Measurements from ENCODE around the gene ZGPAT.
A peak's percentile ranks its signal among the peaks of the same experiment; 100 is the strongest.
"Not testable (repeated sequence)": the region's sequence is repeated elsewhere in the genome, so short reads cannot be mapped to it uniquely, and the experiment has no call there.

ZGPAT gene, protein sequence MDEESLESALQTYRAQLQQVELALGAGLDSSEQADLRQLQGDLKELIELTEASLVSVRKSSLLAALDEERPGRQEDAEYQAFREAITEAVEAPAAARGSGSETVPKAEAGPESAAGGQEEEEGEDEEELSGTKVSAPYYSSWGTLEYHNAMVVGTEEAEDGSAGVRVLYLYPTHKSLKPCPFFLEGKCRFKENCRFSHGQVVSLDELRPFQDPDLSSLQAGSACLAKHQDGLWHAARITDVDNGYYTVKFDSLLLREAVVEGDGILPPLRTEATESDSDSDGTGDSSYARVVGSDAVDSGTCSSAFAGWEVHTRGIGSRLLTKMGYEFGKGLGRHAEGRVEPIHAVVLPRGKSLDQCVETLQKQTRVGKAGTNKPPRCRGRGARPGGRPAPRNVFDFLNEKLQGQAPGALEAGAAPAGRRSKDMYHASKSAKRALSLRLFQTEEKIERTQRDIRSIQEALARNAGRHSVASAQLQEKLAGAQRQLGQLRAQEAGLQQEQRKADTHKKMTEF

DNA sequence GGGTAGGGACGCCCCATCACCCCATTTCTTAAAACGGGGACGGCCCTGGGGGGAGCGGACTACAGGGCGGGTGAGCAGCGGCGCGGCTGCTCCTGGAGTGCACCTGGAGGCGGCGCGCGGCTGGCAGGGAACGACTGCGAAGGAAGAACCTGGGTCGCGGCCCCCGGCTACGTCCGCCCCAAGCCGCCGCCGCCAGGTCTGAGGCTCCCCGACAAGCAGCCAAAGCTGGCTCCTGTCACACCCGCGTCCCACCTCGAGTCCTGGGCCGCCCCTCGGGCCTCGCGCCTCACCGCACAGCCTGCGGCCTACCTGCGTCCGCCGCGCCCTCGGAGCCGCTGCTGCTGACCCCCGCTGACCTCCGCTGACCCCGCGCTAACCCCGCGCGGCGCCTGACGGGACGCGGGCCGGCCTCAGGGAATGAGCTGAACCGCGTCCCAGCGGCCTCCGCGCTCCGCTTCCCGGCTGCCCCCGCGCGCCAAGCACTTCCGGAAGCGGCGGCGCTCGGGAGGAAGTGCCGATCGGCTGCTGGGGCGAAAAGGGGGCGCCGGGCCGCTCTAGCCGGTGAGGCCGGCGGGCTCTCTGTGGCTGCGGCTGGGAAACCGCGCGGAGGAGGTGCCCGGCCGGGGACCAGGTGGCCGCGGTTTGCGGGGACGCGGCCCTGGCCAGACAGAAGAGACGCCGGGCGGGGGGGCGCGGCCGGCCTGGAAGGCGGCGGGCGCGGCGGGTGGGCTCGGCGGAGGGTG lies at the start of gene ZGPAT, which contains the start of gene ARFRP1:
Gene ZGPAT, plus strand, starts transcription at position 482 of the 743 bp plus-strand sequence. CDS start 542 bp downstream, outside the sequence.
Gene ARFRP1, minus strand, starts transcription at position 419 of the 743 bp plus-strand sequence. CDS start 885 bp downstream, outside the sequence.
- DNase-seq, result peak; percentile 69

DNA sequence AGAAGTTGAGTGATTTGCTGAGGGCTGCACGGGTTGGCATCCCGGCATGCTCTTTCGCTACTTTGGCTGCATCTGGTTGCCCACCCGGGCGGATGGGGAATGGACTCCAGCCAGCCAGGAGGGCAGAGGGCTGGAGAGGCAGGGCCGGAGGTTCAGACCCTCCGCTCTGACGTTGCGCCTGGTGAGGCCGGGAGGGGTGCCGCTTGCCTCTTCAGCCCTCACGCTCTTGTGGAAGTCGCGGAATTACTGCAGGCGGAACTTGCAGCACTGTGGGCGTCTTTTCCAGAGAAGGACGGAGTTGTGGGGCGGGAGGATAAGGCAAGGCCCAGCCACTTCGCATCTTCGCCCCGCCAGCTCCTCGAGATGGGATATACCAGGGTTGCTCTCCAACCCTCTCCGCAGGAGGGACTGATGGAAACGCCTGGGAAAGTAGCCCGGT lies 49.1 kb upstream of the ZGPAT start:
- no peak for DNase-seq

DNA sequence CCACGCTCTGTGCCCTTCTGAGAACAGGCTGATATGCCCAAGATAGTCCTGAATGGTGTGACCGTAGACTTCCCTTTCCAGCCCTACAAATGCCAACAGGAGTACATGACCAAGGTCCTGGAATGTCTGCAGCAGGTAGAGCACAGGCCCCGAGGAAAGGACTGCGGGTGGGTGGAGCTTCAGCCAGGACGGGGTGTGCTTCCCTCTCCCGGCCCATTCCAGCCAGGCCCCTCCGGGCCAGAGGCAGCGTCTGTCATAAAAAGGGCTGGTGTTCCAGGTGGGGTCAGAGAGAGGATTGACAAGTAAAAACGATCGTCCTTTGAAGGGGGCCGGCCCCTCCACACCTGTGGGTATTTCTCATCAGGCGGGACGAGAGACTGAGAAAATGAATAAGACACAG lies 48.5 kb upstream of the ZGPAT start:
- no peak for DNase-seq

DNA sequence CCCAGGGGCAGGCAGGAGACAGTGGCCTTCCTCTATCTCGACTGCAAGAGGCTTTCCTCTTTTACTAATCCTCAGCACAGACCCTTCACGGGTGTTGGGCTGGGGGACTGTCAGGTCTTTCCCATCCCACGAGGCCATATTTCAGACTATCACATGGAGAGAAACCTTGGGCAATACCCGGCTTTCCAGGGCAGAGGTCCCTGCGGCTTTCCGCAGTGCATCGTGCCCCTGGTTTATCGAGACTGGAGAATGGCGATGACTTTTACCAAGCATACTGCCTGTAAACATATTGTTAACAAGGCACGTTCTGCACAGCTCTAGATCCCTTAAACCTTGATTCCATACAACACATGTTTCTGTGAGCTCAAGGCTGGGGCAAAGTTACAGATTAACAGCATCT lies 47.7 kb upstream of the ZGPAT start:
- DNase-seq, result not testable (repeated sequence)

DNA sequence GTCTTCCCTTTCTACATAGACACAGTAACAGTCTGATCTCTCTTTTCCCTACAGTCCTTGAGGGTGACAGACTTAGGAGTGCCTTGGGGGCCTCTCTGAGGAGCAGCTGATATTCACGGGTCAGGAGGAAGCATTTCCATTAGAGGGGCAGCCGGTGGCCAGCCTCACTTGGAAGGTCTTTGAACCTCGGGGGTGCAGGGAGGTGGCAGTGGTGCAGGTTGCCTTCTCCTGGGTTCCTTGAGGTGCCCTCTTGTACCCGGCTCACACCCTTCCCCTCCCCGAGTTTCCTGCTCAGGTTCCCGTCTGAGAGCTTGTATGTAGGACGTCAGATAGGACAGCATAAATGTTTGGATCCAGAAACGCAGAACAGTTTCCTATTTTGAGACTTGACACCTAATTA lies 47.2 kb upstream of the ZGPAT start:
- DNase-seq, result no peak

DNA sequence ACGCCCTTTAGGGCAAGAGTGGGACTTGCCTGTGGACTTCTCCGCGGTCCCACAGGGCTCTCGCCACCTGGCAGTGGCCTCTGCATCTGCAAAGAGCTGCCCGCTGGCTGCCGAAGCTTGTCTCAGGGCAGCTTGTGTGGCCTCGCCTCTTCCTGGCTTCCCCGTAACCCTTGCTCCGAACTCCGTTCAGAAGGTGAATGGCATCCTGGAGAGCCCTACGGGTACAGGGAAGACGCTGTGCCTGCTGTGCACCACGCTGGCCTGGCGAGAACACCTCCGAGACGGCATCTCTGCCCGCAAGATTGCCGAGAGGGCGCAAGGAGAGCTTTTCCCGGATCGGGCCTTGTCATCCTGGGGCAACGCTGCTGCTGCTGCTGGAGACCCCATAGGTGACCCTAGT lies 46.7 kb upstream of the ZGPAT start:
- DNase-seq, result no peak

DNA sequence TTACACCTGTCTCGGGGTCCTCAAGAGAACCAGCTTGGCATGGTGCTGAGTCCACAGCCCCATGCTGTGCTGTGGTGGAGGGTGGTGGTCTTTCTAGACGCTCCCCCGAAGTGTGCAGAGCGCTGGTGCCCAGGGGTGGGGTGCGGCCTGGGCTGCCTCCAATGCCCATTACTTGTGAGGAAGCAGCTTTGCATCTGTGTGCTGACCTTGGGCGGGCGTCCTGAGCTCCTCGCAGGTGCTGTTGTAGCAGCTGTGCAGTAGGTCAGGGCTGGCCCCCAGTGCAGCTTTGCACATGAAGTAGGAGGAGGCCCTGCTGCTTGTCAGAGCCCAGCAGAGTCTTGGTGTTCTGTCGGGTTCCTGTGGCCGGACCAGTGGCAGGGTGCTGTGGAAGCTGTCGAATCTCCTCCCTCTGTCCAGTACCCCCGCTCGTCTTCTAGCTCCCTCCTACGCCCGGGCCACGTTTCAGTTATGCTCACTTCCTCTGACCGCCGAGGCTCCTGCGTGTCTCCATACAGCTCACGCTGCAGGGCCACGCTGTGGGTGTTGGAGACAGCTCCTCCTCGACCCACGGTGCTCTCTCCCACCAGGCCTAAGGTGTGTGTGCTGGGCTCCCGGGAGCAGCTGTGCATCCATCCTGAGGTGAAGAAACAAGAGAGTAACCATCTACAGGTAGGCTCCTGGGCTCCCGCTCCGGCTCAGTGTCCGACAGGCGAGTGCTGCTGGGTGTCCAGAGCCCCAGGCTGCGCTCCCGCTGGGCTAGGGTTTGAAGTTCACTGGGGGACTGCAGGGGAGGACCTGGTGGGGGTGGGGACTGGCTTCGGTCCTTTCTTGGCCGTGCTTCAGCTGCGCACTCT lies 45.7 kb upstream of the ZGPAT start:
- no peak for DNase-seq

DNA sequence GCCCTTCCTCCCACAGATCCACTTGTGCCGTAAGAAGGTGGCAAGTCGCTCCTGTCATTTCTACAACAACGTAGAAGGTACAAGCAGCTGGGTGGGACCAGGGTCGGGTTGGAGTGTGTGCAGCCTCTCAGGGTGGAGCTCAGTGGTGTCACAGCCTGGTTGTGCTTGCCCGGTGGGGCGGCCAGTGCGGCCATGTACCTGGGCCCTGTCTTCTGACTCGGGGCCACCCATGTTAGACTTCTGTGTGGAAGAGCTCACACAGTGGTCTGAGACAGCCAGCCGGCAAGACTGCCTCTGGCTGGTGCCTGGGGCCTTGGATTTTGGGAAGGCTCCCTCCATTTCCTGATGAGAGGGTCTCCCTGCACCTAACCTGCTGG lies 45.0 kb upstream of the ZGPAT start:
- DNase-seq, result no peak

DNA sequence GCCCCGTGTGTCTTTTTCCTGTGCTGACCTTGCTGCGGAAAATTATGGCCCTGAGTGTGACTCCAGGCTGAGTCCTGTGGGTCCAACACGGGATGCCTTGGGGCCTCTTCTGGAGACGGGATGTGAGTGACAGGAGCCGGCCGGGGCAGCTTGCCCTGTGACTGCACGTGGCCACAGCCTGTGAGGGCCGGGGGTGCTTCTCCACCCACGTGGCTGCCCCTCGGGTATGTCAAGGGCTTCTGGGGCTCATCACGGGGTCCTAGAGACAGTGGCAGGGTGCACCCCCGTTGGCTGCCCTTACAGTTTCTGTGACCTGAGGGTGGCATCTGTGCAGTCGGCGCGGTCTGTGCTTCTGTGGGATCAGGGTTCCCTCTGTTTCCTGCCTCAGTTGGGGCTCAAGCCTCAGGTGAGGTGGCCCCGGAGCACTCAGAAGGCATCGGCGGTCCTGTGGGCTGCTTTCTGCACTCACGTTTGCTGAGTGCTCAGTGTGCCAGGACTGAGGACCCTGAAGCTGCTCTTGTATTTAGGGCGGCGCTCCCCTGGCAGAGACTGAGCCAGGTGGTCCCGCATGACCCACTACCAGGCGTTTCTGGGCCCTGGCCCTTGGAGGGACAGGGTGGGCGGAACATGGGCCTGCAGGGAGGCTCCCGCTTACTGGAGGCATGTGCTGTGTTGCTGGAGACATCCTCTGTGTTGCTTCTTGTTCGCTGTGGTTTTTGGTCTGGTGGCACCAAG lies 44.3 kb upstream of the ZGPAT start:
- no peak for DNase-seq

DNA sequence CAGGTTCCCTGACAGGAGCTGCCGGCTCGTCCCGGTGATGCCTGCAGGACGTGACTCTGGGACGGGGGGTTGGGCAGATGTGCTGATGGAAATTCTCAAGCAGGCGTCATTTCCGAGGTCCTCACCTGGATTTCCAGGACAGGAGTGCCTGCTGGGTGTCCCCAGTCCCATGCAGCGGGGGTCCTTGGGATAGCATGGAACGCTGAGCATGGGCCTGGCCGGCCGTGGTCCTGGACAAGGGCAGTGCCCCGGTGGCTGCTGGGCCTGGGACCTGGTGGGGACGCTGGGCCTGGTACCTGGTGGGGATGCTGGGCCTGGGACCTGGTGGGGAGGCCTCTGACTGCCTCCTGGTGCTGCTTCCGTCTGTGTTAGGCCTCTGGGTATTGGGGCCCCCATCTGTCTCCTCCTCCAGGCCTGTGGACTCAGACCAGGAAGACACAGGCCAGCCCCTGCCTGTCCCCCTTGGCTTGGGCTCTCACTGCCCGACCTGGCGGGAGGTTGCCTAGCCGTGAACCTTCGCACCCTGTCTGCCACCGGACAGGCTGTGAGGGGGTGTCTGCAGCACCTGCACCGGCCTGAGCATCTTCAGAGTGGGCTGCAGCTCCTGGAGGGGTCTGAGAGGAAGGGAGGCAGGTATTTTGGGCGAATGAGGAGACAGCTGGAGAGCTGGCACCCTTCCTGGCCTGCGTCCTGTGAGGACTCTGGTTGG lies 43.5 kb upstream of the ZGPAT start:
- DNase-seq, result no peak

DNA sequence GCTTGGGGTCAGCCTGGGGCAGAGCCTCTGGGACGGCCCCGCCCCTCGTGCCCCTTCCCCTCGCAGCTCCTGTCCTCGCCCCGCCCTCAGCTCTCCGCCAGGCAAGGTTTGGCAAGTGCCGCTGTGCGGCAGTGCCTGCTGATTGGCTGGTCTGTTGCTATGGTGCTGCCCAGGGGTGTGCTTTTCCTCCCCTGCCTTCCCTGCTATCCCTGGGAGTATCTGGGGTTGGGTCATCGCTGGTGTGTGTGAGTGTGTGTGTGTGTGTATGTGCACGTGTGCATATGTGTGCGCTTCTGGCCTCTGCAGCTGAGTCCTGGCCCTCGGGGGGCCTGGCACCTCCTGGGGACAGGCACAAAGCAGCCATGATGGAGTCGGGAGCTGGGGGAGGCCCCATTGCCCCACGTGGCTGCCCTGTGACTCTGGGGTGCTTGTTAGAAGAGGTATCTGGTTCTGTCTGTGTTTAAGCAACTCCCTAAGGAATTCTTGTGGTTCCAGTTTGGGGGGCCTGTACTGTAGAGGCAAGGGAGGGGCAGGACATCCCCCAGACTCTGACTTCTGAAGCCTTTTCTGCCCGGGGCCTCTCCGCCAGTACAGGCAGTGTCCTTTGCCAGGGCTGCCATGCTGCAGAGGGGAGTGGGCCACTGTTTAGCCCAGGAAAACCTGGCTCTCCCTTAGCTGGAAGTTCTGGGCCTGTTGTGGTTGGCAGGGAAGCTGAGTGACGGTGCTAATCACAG lies 42.8 kb upstream of the ZGPAT start:
- no peak for DNase-seq

DNA sequence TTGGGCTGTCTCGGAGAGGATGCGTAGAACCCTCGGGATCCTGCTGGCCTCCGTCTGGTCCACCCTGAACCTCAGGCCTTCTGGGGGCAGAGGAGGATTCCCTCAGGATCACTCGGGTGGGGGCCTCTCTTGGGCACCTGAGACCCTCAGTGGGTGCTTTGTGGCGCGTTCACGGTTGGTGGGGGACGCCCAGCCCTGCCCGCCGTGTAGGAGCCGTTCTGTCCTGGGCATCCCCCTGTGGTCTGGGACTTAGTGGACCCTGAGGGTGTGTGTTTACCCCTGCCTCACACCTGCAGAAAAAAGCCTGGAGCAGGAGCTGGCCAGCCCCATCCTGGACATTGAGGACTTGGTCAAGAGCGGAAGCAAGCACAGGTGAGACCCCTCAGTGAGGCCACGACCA lies 42.1 kb upstream of the ZGPAT start:
- DNase-seq, result no peak

DNA sequence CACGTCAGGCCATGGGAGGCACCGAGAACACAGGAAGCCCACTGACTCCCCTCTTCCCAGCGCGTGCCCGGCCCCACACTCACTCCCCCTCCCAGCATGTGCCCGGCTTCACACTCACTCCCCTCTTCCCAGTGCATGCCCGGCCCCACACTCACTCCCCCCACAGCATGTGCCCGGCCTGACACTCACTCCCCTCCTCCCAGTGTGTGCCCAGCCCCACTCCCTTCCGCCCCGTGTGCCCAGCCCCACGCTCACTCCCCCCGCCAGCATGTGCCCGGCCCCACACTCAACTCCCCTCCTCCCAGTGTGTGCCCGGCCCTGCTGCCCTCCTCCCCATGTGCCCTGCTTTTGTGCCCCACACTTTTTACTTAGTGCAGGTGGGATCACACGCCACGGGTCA lies 40.0 kb upstream of the ZGPAT start:
- no peak for DNase-seq

DNA sequence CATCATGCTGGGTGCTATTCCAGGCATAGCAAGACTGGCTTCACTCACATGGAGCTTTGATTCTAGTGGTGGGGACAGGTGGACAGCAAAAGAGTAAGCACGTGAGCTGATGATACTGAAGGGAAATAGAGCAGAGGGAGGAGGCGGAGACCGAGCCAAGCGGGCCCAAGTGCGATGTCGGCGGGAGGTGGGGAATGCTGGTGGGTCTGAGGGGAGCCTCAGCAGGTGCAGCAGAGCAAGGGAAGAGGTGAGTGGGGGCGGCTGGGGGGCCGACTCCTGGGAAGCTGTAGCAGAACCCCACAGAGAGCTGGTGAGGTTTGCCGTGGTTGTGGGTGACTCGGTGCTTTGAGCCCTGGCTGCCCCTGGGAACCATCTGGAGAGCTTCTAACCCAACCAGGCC lies 39.5 kb upstream of the ZGPAT start:
- DNase-seq, result no peak

DNA sequence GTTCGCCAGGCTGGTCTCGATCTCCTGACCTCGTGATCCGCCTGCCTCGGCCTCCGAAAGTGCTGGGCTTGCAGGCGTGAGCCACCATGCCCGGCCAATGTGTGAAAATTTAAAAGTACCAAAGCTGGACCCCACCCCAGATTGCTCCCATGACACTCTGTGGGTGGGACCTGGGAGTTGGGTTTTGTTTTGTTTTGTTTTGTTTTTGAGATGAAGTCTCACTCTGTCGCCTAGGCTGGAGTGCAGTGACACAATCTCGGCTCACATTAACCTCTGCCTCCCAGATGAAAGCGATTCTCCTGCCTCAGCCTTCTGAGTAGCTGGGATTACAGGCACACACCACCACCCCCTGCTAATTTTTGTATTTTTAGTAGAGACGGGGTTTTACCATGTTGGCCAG lies 36.1 kb upstream of the ZGPAT start:
- not testable (repeated sequence) for DNase-seq

DNA sequence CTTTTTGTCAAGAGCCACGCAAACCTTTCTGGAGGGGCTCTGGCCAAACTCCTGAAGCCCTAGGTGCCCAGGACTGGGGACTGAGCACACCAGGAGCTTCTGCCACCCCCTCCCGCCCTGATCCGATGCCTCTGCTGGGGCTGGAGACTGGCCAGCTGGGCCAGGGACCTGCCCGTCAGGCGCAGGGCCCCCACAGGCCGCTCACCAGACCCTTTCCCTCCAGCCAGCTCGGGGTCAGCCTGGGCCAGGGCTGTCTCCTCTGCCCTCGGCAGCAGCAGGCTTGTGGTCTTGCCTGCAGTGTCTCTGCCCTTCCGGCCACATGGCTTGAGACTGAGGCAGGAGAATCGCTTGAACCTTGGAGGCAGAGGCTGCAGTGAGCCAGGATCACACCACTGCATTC lies 35.2 kb upstream of the ZGPAT start:
- no peak for DNase-seq

DNA sequence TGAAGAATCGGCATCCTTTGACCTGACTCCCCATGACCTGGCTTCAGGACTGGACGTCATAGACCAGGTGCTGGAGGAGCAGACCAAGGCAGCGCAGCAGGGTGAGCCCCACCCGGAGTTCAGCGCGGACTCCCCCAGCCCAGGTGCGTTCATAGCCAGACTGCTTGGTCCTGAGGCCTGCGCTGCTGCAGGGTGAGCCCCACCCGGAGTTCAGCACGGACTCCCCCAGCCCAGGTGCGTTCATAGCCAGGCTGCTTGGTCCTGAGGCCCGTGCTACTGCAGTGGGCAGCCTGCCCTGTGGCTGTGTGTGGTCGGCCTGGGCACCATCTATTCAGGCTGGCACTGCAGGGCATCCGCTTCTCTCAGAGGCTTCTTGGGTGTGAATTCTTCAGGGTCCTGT lies 33.9 kb upstream of the ZGPAT start:
- no peak for DNase-seq

DNA sequence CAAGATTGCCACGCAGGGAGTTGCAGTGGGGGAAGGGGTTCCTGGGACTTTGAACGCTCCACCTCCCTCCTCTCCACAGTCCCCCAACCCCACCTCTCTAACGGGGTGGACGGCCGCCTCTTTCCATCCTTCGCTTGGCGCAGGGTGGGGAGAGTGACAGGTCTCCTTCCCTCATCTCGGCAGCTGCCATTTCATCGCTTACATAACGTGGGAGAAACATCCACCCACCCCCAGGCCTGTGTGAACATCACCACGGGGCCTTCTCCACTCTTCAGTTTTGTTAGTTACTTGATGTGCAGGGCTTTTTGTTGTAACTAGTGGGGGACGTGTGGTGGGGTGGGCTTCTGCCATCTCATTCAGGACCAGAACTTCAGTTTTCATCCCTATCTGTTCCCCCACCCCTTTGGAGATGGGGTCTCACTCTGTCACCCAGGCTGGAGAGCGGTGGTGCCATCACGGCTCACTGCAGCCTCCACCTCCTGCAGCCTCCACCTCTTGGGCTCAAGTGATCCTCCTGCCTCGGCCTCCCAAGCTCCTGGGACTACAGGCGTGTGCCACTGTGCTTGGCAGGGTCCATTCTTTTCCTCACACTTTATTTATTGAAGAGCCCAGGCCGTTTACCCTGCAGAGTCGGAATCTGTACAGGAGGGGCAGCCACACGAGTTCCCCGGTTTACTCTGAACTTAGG lies 32.0 kb upstream of the ZGPAT start:
- no peak for DNase-seq

DNA sequence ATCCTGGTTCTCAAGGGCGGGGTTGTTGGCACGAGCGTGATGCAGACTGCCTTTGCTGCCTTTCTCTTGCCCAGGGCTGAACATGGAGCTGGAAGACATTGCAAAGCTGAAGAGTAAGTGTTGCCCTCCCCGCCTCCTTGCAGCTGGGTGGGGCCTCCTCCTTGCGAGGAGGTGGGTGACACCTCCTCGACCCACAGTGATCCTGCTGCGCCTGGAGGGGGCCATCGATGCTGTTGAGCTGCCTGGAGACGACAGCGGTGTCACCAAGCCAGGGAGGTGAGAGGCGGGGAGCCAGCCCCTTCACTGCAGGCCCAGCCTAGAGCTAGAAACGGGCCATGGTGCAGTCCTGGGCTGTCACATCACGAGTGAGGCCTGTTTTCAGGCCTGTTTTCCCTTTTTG lies 29.8 kb upstream of the ZGPAT start:
- no peak for DNase-seq

All from NCI-H2107 (cell line).